NCI-H2227 treated with DMSO at 0.1 percent for 48 hours (cell line): ENCODE measurements around the gene FBLL1.
"Not testable (repeated sequence)": the region's sequence is repeated elsewhere in the genome, so short reads cannot be mapped to it uniquely, and the experiment has no call there.

ENCODE experiments used
- DNase-seq: peaks from one replicate; lab custom pipeline; 2025; lab: John Stamatoyannopoulos, UW

Gene FBLL1

GRCh38 chr5:168552146-168552545, 23.0 kb downstream of the FBLL1 start:
- no peak for DNase-seq

DNA sequence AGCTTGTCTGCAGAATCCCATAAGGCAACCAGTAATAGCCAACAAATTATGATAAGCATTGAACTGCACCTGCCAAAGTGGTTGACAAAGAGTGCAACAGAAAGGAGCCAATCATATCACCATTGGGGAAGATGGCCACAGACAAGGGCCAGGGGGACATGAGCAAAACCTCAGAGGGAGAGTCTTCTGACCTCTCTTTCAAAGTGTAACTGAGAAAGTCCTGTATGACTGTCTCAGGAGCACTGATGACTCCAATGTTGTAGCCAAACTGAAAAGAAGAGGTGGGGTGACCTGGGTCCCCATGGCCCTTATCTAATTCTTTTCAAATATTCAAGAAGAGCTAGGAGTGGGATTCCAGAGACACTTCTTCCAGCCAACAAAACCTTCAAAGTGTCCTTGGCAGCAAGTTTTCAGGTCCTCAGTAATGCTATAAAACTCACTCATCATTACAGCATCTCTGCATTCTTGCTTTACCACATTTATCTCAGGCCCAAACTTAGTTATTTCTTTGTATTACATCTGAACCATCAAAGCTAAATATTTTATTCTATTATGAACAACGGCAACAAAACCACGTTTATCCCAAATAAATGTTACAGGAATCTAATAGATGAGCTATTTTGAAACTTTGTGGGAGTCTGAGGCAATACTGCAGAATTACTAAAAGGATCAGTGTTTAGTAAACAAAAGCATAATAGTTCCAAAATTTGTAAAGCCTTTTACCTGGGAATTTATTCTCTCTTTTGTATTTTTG, 24.4 kb downstream of the FBLL1 start:
- no peak for DNase-seq

GRCh38 chr5:168557389-168557788, 28.3 kb downstream of the FBLL1 start:
- no peak for DNase-seq

DNA sequence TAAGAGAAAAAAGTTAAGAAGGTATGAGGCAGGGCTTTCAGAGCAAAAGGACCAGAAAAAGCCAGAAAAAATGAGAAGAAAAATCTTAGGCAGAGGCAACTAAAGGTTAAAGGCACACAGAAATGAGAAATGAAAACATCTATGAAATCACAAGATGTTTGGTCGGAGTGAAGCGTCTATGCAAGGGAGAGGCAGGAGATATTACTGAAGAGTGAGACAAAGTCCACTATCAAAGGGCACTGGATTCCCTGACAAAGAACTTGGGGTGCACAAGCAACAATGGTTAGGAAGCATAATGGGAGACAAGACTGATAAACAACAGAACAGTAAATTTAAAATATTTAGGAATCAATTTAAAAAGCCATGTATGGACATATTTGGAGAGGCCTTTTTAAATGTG, 33.2 kb downstream of the FBLL1 start:
- no peak for DNase-seq

DNA sequence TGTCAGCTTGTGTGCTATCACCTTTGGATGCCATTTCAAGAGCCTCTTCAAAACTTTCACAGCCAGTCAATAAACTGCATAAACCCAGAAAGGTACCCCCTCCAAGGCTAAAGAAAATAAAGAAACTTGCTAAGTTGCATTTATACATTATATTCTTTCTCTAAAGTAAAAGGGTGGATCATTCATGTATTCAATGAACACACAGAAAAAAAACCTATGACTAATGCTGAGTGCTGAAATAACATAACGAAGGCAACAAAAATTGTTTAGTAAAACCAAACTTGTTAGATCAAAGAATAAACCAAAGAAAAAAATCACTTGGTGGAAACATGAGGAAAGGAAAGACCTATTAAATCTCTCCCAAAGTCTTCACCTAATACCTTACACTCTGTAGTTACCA, 34.9 kb downstream of the FBLL1 start:
- no peak for DNase-seq

DNA sequence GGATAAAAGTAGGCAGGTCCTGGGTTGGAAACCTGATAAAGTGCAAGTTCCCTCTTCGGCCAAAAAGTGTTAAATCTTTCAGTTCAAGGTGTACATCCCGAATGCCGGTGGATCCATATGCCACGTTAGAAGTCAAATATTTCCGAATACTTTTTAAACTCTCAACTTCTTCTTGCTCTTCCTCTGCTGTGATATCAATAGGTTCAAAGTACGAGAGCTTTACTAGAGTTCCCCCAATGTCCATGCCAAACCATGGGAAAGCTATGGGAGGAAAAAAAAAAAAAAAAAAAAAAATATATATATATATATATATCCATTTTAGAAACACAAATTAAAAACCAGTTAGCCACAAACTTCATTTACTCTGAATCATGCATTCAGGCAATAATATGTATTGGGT, 39.6 kb downstream of the FBLL1 start:
- DNase-seq: no peak

DNA sequence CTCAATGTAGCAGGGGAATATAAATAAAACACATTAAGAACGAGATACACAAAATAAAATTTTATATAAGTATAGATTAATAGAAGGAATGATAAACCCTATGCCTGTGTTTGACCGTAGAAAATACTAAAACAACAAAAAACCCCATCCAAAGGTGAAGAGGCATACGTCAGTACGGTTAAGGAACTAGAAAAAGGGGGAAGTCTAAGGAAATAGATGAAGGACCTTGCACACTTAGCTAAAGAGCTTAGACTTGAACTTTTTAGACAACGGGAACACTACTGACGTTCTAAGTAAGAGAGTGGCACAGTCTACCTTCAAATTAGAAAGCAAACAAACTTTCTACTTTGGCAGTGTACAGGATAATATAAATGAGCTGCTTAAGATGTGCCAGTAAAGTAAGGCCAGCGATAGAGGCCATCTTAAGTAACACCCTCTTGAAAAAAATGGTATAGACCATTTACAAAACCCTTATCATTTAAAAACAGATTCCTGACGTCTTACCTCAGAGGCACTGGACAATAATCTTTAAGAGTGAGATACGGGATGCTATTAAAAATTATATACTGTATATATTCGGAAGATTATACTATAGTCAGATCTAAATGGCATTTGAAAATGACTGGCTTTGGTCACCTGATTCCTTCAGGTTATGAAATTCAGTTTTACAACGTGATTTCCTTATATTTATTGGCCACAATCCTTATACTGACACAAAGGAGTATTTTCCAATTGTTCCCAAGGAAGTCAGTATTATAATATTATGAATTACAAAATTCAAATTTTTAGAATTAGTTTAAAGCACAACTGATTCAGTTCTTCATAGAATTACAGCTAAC, 41.6 kb downstream of the FBLL1 start:
- no peak for DNase-seq

- DNase-seq: not testable (repeated sequence)
Measured at GRCh38 chr5:168573663-168574062, 44.6 kb downstream of the FBLL1 start.

DNA sequence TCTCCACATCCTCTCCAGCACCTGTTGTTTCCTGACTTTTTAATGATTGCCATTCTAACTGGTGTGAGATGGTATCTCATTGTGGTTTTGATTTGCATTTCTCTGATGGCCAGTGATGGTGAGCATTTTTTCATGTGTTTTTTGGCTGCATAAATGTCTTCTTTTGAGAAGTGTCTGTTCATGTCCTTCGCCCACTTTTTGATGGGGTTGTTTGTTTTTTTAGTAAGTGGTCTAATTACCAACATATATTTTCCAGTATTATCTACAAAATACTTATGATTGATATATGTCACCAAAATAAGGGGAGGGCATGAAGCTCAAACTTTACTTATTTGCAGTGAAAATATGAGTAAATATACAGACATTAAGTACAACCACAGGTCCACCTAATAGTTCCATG, 45.1 kb downstream of the FBLL1 start:
- DNase-seq: not testable (repeated sequence)

DNA sequence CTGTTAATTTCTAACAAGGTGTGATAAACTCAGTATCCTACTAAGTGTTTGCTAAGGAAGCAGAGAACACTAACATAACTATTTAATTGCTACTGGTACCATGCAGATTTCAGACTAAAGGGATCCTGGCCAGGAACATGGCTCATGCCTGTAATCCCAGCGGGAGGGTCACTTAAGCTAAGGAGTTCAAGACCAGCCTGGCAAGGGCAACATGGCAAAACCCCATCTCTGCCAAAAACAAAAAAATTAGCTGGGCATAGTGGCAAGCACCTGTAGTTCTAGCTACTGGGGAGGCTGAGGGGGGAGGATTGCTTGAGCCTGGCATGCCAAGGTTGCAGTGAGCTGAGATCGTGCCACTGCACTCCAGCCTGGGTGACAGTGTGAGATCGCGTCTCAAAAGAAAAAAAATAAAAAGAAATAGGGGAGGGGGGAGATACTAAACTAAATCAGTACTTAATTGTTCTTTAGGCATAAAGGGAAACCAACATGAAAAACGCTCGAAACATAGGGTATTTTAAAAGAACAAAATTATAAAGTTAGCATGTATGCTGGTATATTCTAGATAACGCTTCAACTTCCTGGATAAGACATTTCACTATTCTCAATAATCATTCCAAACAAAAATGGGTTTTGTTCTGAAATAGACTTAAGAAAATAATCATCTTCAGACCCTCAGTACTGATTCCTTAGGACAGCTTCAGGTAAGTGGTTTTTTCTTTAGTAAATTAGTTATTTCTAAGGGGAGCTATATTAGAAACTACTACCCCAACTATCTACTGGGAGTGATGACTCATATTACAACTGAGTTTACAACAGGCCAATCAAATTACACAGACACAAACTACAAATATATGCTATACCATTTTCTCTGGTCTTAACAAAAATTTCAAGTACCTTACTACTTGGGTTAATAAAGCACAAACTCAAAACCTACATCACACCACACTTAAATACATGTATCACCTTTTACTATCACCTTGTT, 46.6 kb downstream of the FBLL1 start:
- no peak for DNase-seq

- DNase-seq: no peak
Measured at GRCh38 chr5:168578006-168578405, 48.9 kb downstream of the FBLL1 start.

- peak; percentile 68 for DNase-seq
Measured at GRCh38 chr5:168578538-168579487, 49.7 kb downstream of the FBLL1 start, which contains the start of gene PANK3. Gene PANK3, minus strand, starts transcription at chr5:168579368. Its CDS starts 85 bp downstream, at chr5:168579283.

- peak; percentile 94 for DNase-seq
Measured at GRCh38 chr5:168579488-168580226, 50.6 kb downstream of the FBLL1 start.

- no peak for DNase-seq
Measured at GRCh38 chr5:168580227-168580508, 51.1 kb downstream of the FBLL1 start.
